Activated B cell treated with CpG ODN at 0.5 μM for 24 hours (primary cell): ENCODE data around the gene BLM. TPM values are rescaled to one million over a fixed set of nuclear protein-coding genes. Genes with fewer than 3 reads are reported as not detected.
A peak's percentile ranks its signal among the peaks of the same experiment; 100 is the strongest.

Experiments
- ATAC-seq: fragments of 200-7000 bp; cut with Tn5 transposase; one replicate; pipeline ENCODE4 v1.10.0; 2021; ENCODE audit warnings: low read depth, mild to moderate bottlenecking, moderate library complexity
- CTCF ChIA-PET: fragments of 350-600 bp; sonication (Branson Sonifier 250); formaldehyde crosslinking; loops from one replicate; lab custom pipeline; 2021; ENCODE audit warnings: antibody characterized with exemption; lab: Charles Lee
- POLR2A ChIA-PET: fragments of 350-600 bp; sonication (Branson Sonifier 250); formaldehyde crosslinking; loops from one replicate; lab custom pipeline; 2021; ENCODE audit warnings: antibody characterized with exemption; lab: Charles Lee
- DNase-seq: peaks from one replicate; pipeline ENCODE4 v3.0.0; 2022
- H3K27ac Mint-ChIP-seq: one replicate; pipeline ENCODE4 v1.8.0; 2020; ENCODE audit warnings: mixed read lengths
- H3K27me3 Mint-ChIP-seq: one replicate; pipeline ENCODE4 v1.8.0; 2021; ENCODE audit warnings: mixed read lengths
- H3K36me3 Mint-ChIP-seq: one replicate; pipeline ENCODE4 v1.8.0; 2021; ENCODE audit warnings: low read depth, mixed read lengths
- H3K4me1 Mint-ChIP-seq: one replicate; pipeline ENCODE4 v1.8.0; 2021; ENCODE audit warnings: mixed read lengths
- H3K4me3 Mint-ChIP-seq: one replicate; pipeline ENCODE4 v1.8.0; 2020; ENCODE audit warnings: mild to moderate bottlenecking, mixed read lengths
- H3K9me3 Mint-ChIP-seq: one replicate; pipeline ENCODE4 v1.8.0; 2020; ENCODE audit warnings: mixed read lengths
- CTCF ChIP-seq: fragments of 200-600 bp; IDR thresholded peaks from one replicate; pipeline ENCODE4 v1.8.0; 2022; ENCODE audit warnings: antibody characterized with exemption, mild to moderate bottlenecking
- intact Hi-C: fragments of 100-400 bp; cut with micrococcal nuclease; formaldehyde crosslinking; loops from one replicate; pipeline ENCODE4 v1.15.1; 2024
- total RNA-seq: library from RNA; stranded (reverse); gene quantifications from 2 replicates; pipeline ENCODE4 v1.2.3, GENCODE V29; 2022

BLM gene
- total RNA-seq, 1 donor from 2014 or later = 23.4 TPM

- DNase-seq (no peak), ATAC-seq (peak; percentile 74)
- TF ChIP-seq CTCF = no peak
- ChIA-PET POLR2A (interaction anchor here (0.6 to 0.8 kb wide), 3 partner anchors 100 to 105 kb away, joined by 3 to 5 read pairs (median 3); no protein-coding TSS in a partner anchor), CTCF (interaction anchor here (1.0 kb wide), 1 partner anchor 102 kb away, joined by 4 read pairs; no protein-coding TSS in a partner anchor)
- peak overlapping the region; percentile 67 for H3K4me3 Mint-ChIP-seq
- H3K36me3 Mint-ChIP-seq = peaks cover 47% of the 10 kb centered on the region
- H3K27me3 Mint-ChIP-seq = no peaks in the 10 kb centered on the region
- peak overlapping the region; percentile 84 for H3K27ac Mint-ChIP-seq
- peaks cover 21% of the 10 kb centered on the region for H3K4me1 Mint-ChIP-seq
- intact Hi-C loops = loop anchor here (5.0 kb wide), 1 partner anchor 38 kb away; no protein-coding TSS in a partner anchor
- H3K9me3 Mint-ChIP-seq = no peaks in the 10 kb centered on the region
Observed at GRCh38 chr15:90749754-90750153, 32.6 kb downstream of the BLM start.

- TF ChIP-seq CTCF = no peak
- Mint-ChIP-seq H3K27ac (peak overlapping the region; percentile 84), H3K36me3 (peaks cover 51% of the 10 kb centered on the region), H3K4me3 (peak overlapping the region; percentile 67), H3K27me3 (no peaks in the 10 kb centered on the region), H3K4me1 (peaks cover 21% of the 10 kb centered on the region), H3K9me3 (no peaks in the 10 kb centered on the region)
- intact Hi-C loops = loop anchor here (5.0 kb wide), 1 partner anchor 37 kb away; no protein-coding TSS in a partner anchor
- DNase-seq = no peak
- ATAC-seq = peak; percentile 67
- ChIA-PET CTCF (interaction anchor here (1.0 kb wide), 1 partner anchor 102 kb away, joined by 4 read pairs; no protein-coding TSS in a partner anchor), POLR2A (interaction anchor here (0.6 kb wide), 2 partner anchors 104 kb away, joined by 3 to 5 read pairs; no protein-coding TSS in a partner anchor)
Observed at GRCh38 chr15:90750186-90750585, 33.0 kb downstream of the BLM start.

- Mint-ChIP-seq H3K9me3 (no peaks in the 10 kb centered on the region), H3K27ac (no peak overlapping the region), H3K36me3 (peaks cover 61% of the 10 kb centered on the region), H3K4me3 (no peak overlapping the region), H3K4me1 (peaks cover 21% of the 10 kb centered on the region), H3K27me3 (no peaks in the 10 kb centered on the region)
- ChIA-PET CTCF (no interaction called here), POLR2A (no interaction called here)
- no peak for TF ChIP-seq CTCF
- no peak for ATAC-seq
- intact Hi-C loops = loop anchor here (5.0 kb wide), 1 partner anchor 36 kb away; no protein-coding TSS in a partner anchor
- DNase-seq = no peak
Observed at GRCh38 chr15:90751300-90751825, 34.2 kb downstream of the BLM start.

GRCh38 chr15:90756916-90757315 lies 39.8 kb downstream of the BLM start:
- Mint-ChIP-seq H3K27ac (no peak overlapping the region), H3K4me3 (no peak overlapping the region), H3K4me1 (no peaks in the 10 kb centered on the region), H3K9me3 (no peaks in the 10 kb centered on the region), H3K27me3 (no peaks in the 10 kb centered on the region), H3K36me3 (peaks cover 64% of the 10 kb centered on the region)
- TF ChIP-seq CTCF = no peak
- CTCF ChIA-PET = no interaction called here
- POLR2A ChIA-PET = interaction anchor here (0.5 kb wide), 1 partner anchor 13 kb away, joined by 10 read pairs; no protein-coding TSS in a partner anchor
- ATAC-seq = no peak
- intact Hi-C loops = no loop called here
- DNase-seq = no peak

GRCh38 chr15:90757461-90757860 lies 40.3 kb downstream of the BLM start:
- Mint-ChIP-seq H3K36me3 (peaks cover 65% of the 10 kb centered on the region), H3K4me3 (no peak overlapping the region), H3K27ac (no peak overlapping the region), H3K9me3 (no peaks in the 10 kb centered on the region), H3K4me1 (no peaks in the 10 kb centered on the region), H3K27me3 (no peaks in the 10 kb centered on the region)
- ATAC-seq (no peak), DNase-seq (no peak)
- intact Hi-C loops = no loop called here
- no peak for TF ChIP-seq CTCF
- ChIA-PET CTCF (no interaction called here), POLR2A (no interaction called here)
